ENCODE measurements around the gene CYP2E1.
"Not testable (repeated sequence)": the region's sequence is repeated elsewhere in the genome, so short reads cannot be mapped to it uniquely, and the experiment has no call there.

CYP2E1 gene

GRCh38 chr10:133526957-133527588 lies at the start of gene CYP2E1:
Gene CYP2E1, plus strand, starts transcription at chr10:133527363. Its CDS starts 33 bp downstream, at chr10:133527396.
- FAIRE-seq (no peak), DNase-seq (ENCODE audit: insufficient read length, low spot score) (no peak)

DNA sequence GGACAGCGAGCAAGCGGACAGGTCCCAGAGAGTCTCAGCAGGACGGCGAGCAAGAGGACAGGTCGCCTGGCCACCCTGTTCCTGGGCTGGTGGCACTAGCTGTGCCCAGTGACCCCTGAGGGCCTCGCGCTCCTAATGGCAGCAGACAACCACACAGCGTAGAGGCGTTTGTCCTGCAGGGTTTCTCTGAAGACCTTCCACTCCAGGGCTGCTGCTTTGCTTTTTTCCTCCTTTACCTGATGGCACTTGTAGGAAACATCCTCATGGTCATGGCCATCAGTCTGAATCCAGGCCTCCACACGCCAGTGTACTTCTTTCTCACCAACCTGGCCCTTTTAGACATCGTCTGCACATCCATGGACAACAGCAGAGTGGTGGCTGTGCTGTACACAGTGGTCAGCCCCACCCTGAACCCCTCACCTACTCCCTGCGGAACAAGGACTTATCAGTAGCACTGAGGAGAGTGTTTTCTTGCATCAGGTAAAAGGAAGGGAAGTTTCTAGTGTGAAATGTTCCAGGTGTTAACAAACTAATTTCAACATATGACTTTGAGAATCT lies 46.0 kb upstream of the CYP2E1 start:
- DNase-seq (ENCODE audit: insufficient read length, low spot score), result no peak
- FAIRE-seq, result no peak

- no peak for FAIRE-seq
- no peak for DNase-seq (ENCODE audit: insufficient read length, low spot score)
These were observed 45.5 kb upstream of the CYP2E1 start for GRCh38 chr10:133481657-133482056.

DNA sequence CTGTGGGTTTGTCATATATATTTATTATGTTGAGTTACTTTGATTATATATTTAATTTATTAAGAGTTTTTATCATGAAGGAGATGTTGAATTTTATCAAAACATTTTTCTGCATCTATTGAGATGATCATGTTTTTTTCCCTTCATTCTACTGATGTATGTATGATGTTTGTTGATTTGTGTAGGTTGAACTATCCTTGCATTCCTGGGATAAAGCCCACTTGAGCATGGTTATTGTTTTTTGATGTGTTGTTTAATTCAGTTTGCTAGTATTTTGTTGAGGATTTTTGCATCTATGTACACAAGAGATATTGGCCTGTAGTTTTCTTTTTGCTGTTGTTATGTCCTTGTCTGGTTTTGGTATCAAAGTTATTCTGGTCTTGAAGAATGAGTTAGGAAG lies 42.3 kb upstream of the CYP2E1 start:
- FAIRE-seq, result no peak

DNA sequence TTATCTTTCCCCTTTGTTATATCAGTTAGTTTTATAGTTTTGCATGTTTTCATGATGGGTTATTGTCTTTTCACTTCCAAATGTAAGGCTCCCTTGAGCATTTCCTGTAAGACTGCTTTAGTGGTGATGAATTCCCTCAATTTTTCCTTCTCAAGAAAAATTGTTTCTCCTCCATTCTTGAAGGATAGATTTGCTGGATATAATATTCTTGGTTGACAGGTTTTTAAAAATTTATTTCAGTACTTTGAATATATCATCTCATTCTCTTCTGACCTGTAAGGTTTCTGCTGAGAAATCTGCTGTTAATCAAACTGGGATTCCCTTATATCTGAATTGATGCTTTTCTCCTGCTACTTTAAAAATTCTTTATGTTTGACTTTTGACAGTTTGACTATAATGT lies 40.1 kb upstream of the CYP2E1 start:
- FAIRE-seq (no peak), DNase-seq (ENCODE audit: insufficient read length, low spot score) (no peak)

More for the DNA sequence above, 42.3 kb upstream of the CYP2E1 start:
- no peak for DNase-seq (ENCODE audit: insufficient read length, low spot score)

- no peak for DNase-seq (ENCODE audit: insufficient read length, low spot score)
- FAIRE-seq, result no peak
These were observed 38.8 kb upstream of the CYP2E1 start for GRCh38 chr10:133488354-133488753.

DNA sequence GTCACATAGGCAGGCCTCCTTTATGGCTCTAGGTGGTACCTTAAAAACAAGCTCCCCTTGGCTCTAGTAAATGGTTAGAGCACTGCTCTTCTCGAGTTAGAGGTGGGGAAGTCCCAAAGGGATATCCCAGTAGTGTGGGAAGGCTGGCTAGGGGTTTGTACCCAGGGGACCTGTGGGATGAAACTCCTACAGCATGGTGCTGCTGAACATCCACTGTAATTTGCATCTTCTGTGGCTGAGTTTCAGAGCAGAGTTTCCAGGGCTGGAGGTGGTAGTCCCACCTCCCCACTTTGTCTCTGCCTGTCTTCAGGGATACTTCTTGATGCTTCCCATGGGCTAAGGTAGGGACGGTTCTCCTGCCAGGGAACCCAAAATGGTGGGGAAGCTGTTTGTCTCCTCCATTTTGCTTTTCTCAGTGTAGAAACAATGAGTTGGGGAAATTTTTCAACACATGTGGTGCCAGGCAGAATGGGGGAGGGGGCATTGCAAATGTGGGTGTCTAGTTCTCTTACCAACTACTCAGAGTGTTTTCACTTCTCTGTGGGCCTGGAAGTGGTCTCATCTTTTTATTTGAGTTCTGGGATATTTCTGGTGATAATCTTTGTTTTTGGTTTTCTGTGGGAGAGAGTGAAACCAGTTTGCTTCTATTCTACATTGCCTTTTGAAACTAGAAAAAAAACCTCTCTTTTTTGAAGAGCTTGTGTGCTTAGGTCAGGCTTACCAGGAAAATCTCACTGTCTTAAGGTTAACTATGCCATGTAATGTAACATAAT lies 37.2 kb upstream of the CYP2E1 start:
- FAIRE-seq (peak; percentile 35), DNase-seq (ENCODE audit: insufficient read length, low spot score) (no peak)

DNA sequence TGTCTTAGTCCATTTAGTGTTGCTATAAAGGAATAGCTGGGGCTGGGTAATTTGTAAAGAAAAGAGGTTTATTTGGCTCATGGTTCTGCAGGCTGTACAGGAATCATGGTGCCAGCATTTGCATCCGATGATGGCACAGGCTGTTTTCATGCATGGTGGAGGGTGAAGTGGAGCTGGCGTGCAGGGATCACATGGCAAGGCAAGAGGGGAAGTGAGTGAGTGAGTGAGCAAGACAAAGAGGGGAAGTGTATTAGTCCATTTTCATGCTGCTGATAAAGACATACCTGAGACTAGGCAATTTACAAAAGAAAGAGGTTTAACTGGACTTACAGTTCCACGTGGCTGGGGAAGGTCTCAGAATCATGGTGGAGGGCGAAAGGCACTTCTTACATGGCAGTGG lies 33.6 kb upstream of the CYP2E1 start:
- DNase-seq (ENCODE audit: insufficient read length, low spot score); FAIRE-seq: not testable (repeated sequence)

- not testable (repeated sequence) for DNase-seq (ENCODE audit: insufficient read length, low spot score); FAIRE-seq
These were observed 29.8 kb upstream of the CYP2E1 start for GRCh38 chr10:133497363-133497762.

GRCh38 chr10:133499176-133499575 lies 28.0 kb upstream of the CYP2E1 start:
- not testable (repeated sequence) for DNase-seq (ENCODE audit: insufficient read length, low spot score); FAIRE-seq

DNA sequence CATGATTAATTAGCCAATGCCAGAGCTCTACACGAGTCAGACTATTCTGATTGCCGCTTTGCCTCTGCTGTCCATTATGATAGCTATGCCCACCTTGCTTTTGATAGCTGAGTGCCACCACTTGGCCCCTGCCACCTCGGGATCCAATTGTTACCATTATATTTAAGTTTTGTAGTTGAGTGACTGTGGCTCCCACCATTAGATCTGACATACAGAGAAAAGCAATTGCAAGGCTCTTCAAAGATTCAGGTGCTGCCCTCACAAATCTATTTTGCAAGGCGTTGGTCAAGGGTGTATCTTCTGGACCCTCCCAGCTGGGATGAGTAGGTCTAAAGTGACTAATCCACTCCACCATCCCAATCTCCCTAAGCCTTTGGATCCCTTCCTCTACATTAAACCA lies 26.3 kb upstream of the CYP2E1 start:
- FAIRE-seq; DNase-seq (ENCODE audit: insufficient read length, low spot score): not testable (repeated sequence)

DNA sequence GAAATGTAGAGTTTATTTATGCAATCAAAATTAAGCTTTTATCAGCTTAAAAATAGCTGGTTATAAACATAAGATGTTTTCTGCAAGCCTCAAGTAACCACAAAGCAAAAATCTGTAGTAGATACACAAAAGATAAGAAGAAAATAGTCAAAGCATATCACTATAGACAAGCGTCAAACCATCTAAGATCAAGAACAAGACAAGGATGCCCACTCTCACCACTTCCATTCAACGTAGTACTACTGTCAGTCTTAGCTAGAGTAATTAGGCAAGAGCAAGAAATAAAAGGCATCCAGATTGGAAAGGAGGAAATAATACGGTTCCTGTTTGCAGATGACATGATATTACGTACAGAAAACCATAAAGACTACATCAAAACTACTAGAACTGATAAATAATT lies 17.5 kb upstream of the CYP2E1 start:
- no peak for FAIRE-seq
- DNase-seq (ENCODE audit: insufficient read length, low spot score), result no peak

DNA sequence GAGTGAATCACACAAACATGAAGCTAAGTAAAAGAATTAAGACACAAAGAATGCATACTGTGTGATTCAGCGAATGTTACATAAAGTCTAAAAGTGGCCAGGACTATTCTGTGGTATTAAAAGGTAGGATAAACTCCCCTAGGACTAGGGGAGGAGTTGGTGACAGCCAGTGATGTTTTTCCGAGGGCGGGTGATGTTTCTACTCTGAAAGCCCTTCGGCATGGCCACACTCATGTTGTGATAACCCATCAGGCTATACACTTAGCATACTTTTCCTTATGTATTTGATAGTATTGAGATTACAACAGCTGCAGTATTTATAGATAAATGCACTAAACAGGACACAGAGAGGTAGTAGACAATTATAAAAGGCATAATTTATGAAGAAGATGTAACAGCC lies 15.8 kb upstream of the CYP2E1 start:
- FAIRE-seq, result no peak
- no peak for DNase-seq (ENCODE audit: insufficient read length, low spot score)

GRCh38 chr10:133511907-133512528 lies 15.1 kb upstream of the CYP2E1 start:
- FAIRE-seq (no peak), DNase-seq (ENCODE audit: insufficient read length, low spot score) (no peak)

DNA sequence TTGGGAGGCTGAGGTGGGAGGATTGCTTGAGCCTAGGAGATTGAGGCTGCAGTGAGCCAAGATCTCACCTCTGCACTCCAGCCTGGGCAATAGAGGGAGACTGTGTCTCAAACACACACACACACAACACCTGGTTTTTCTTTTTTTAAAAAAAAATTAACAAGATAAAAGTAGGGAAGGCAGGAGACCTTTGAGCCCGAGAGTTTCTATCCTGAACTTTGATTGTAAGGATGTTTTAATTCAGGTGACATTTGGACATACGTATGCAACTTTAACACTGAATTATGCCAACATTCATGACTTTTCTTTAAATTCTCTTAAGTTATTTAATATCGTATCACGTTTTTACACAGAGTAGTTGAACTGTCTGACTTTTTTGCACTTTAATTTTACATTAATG lies 11.7 kb upstream of the CYP2E1 start:
- no peak for DNase-seq (ENCODE audit: insufficient read length, low spot score)
- FAIRE-seq, result no peak

DNA sequence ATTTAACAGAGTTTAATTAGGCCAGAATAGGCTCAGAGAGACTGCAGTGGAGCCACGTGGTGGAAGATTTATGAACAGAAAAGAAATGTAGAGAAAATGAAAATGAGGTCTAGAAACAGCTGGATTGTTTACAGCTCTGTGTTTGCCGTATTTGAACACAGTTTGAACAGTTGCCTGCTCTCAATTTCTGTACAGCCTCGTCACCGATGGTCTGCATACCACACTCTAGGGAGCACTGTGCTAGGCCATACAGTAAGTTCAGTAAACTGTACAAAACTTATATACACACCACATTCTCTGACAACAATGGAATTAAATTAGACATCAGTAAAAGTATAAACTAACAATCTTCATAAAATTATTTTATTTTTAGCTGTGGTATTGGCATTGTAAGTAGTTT lies 11.1 kb upstream of the CYP2E1 start:
- no peak for FAIRE-seq
- DNase-seq (ENCODE audit: insufficient read length, low spot score), result no peak

- FAIRE-seq, result not testable (repeated sequence)
These were observed 8.6 kb upstream of the CYP2E1 start for GRCh38 chr10:133518517-133518916.

DNA sequence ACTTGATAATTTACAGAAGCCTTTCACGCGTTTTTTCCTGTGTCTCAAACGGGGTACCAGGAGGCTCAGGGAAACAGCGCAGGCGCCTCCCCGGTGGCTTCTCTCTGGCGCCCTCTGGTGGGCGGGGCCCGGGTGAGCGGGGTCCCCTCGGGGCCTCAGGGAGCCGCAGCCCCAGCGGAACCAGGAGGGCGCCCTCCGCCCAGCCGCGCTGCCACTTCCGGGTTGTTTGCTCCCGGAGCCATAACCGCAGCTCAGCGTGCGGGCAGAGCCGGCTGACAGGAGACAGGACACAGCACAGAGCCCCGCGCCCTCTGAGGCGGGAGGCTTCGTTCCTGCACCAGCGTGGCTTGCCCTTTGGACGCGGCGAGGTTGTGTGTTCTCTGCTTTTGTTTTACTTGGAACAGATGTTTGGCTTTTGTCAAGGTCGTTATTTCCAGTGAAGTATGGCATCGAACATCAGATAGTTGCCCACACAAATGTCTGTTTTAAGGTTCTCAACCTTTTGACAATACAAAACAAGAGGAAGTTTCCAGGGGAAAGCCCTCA lies 6.9 kb upstream of the CYP2E1 start:
- FAIRE-seq (peak; percentile 26), DNase-seq (ENCODE audit: insufficient read length, low spot score) (peak; percentile 73)

More at GRCh38 chr10:133518517-133518916, 8.6 kb upstream of the CYP2E1 start:
- DNase-seq (ENCODE audit: insufficient read length, low spot score), result not testable (repeated sequence)

DNA sequence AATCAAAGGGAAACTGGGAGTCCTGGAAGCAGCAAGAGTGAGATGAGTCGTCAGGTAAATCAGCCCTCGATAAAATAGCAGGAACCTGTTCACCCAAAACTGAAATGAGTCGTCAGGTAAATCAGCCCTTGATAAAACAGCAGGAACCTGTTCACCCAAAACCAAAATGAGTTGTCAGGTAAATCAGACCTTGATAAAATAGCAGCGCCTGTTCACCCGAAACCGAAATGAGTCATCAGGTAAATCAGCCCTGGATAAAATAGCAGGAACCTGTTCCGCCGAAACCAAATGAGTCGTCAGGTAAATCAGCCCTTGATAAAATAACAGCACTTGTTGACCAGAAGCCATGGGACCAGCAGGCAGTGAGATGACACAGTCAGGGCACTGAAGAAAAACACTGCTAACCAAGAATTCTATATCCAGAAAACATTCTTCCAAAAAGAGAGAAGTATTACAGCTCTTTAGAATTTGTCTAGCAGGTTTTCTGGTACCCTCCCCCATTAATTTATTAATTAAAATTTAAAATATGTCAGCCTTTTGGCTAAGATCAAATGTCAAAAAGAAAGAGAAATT lies 3.4 kb upstream of the CYP2E1 start:
- DNase-seq (ENCODE audit: insufficient read length, low spot score), result no peak
- FAIRE-seq, result no peak

GRCh38 chr10:133525444-133525843 lies 1.7 kb upstream of the CYP2E1 start:
- no peak for FAIRE-seq
- no peak for DNase-seq (ENCODE audit: insufficient read length, low spot score)

All from GM19239 (cell line).